AG10803 (cell line): ENCODE data around the gene RBBP4.

Experiments
- DNase-seq: peaks from one replicate; pipeline ENCODE4 v3.0.0; 2010; ENCODE audit warnings: low read depth
- H3K4me3 ChIP-seq: 2 replicates; pipeline ENCODE4 v1.5.1; 2011; ENCODE audit warnings: mild to moderate bottlenecking, low read length, control low read depth
- CTCF ChIP-seq: conservative IDR thresholded peaks from 2 replicates; pipeline ENCODE4 v1.5.1; 2011; ENCODE audit warnings: mild to moderate bottlenecking, low read length, control low read depth, inconsistent platforms

The RBBP4 gene

GRCh38 chr1:32701421-32701911 lies 50.5 kb downstream of the RBBP4 start:
- TF ChIP-seq CTCF, result no peak
- peak; percentile 25 for DNase-seq
- peak overlapping the region; percentile 92 for H3K4me3 ChIP-seq

GRCh38 chr1:32701951-32702598 lies 51.1 kb downstream of the RBBP4 start:
- DNase-seq, result peak; percentile 46
- peak overlapping the region; percentile 92 for H3K4me3 ChIP-seq
- TF ChIP-seq CTCF, result no peak

GRCh38 chr1:32702599-32703478 lies 51.8 kb downstream of the RBBP4 start, which contains the start of gene SYNC:
Gene SYNC, minus strand, starts transcription at chr1:32702770. Its CDS starts 110 bp downstream, at chr1:32702660.
- DNase-seq, result peak; percentile 86
- no peak for TF ChIP-seq CTCF

GRCh38 chr1:32703479-32704291 lies 52.7 kb downstream of the RBBP4 start:
- peak overlapping the region; percentile 92 for H3K4me3 ChIP-seq
- peak; percentile 96 for DNase-seq
- no peak for TF ChIP-seq CTCF

More at GRCh38 chr1:32702599-32703478, 51.8 kb downstream of the RBBP4 start, which contains the start of gene SYNC:
- H3K4me3 ChIP-seq, result peak within 1 kb of the TSS; percentile 92

- TF ChIP-seq CTCF, result no peak
- DNase-seq, result no peak
- H3K4me3 ChIP-seq, result no peak overlapping the region
Observed at GRCh38 chr1:32705516-32705915, 54.5 kb downstream of the RBBP4 start.

- H3K4me3 ChIP-seq, result no peak overlapping the region
- no peak for TF ChIP-seq CTCF
- DNase-seq, result peak; percentile 44
Observed at GRCh38 chr1:32706491-32706890, 55.5 kb downstream of the RBBP4 start.
